ENCODE results near the gene RGS17.
A peak's percentile ranks its signal among the peaks of the same experiment; 100 is the strongest.
"Not testable (repeated sequence)": the region's sequence is repeated elsewhere in the genome, so short reads cannot be mapped to it uniquely, and the experiment has no call there.

Gene RGS17

GRCh38 chr6:153028286-153028685, 102.8 kb downstream of the RGS17 start:
- DNase-seq, result no peak

DNA sequence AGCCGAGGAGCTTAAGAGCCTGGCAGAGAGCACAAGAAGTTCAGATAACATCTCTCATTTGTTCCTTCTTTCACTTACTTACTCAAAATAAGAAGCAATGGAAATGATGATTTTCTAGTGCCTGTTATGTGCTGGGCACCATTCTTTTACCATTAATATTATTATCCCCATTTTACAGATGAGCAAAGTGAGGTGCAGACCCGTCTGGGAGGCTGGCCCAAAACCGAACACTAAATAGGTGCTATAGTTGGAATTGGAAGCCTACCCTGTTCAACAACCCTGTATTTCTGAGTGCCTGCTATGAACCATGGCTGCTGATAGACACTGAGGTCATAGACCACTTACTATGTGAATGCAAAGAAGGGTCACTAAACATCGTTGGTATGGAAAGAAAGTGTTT, 103.6 kb downstream of the RGS17 start:
- no peak for DNase-seq

- no peak for DNase-seq
Observed at GRCh38 chr6:153024709-153025017, 106.4 kb downstream of the RGS17 start.

DNA sequence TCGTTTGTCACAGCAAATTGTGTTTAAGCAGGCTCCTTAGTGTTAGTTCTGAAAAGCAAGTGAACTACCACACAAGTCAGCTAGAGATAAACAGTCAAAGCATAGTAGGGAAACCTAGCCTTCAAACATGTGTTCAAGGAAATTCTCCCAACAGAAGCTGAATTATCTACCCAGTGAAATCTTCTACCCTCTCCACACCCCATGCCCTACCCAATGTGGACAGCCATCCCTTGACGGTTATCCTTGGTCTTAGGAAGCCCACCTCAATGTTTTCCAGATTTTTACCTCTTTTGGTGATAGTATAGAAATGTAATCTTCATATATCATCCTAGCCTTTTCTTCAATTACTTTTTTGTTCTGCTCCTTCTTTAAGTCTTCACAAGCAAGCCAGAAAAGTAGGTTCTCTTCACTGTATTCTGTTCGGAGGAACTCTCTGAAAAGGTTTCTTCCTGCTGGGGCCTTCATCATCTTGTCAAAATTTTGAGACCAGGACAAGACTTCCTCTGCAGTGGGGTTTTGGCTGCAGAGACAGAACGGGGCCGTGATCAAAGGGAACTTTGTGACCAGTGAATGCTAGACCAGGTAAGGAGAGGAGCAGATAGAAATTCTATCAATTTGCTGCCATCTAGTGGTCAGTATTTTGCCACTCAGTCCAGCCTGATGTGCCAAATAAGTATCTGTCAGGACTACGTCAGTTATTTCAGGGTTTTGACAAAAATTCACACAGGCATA, 106.9 kb downstream of the RGS17 start:
- peak; percentile 70 for DNase-seq

- DNase-seq, result no peak
Observed at GRCh38 chr6:153018355-153018754, 112.7 kb downstream of the RGS17 start.

GRCh38 chr6:153016846-153017245, 114.2 kb downstream of the RGS17 start:
- no peak for DNase-seq

- DNase-seq, result no peak
Observed at GRCh38 chr6:153015094-153015640, 115.9 kb downstream of the RGS17 start.

DNA sequence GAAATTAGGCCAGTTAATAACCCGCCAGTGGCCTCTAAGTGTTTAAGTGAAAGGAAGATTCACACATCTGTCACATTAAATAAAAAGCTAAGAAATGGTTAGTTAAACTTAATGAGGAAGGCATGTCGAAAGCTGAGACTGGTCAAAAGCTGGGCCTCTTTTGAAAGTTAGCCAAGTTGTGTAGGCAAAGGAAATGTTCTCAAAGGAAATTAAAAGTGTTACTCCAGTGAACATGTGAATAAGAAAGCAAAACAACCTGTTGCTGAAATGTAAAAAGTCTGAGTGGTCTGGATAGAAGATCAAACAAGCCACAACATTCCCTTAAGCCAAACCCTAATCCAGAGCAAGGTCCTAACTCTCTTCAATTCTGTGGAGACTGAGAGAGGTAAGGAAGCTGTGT, 117.6 kb downstream of the RGS17 start:
- no peak for DNase-seq

DNA sequence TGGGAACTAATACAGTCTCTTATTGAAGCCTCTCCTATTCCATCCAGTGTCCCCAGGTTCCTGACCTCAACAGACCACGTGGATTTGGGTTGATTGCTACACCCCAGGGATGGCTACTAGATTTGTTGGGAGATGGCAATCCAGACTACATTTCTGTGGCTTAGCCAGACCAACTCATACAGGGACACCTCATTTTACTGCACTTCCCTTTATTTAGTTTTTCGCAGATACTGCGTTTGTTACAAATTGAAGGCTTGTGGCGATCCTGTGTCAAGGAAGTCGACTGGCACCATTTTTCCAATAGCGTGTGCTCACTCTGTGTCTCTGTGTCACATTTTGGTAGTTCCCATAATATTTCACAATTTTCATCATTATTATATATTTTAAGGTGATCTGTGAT, 118.2 kb downstream of the RGS17 start:
- DNase-seq, result no peak

DNA sequence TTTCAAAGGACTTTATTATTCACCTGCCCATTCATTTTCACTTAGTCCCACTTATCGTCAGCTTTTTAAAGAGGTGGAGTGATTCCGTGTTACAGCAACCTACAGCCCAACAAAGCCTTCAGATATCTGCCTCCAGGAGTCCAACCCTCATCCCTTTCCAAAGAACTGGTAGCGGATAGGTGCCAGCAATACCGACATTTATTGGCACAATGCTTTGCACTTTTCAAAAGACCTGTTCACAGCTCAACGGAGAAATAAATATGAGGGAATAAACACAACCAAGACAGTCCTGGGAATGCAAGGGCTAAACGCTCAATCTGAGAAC, 127.8 kb downstream of the RGS17 start:
- DNase-seq, result peak; percentile 29

DNA sequence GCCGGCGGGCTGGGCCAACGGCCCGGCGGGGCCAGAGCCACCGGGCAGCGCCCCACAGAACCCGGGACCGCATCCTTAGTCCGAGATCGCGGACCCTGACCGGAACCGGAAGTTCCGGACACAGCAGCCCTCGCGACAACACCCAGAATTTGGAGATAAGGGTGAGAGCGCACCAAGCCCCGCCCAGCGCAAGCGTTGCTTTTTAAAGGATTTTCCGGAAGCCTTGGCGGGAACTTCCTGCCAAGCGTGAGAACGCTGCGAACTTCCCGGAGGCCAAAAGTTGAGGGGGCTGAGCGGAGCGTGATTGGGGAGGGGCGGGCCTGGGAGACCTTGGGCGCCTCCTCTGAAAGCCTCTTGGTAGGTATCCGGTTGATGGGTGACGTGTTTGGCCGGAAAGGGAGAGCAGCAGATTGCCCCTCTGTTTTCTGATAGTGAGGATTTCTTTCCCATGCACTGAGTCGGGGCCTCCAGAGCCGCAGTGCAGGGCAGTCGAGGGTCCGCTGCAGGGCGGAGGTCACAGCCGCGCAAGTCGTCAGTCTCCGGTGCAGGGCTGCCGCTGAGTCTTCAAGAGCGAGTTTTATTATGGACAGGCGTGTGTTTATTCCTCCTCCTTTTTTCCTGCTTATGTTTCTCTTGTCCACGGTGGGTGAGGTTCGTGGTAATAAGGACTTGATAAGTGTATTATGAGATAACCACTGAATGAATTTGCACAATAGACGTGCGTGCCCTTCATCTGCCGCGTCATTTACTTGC, 128.3 kb downstream of the RGS17 start, which contains the start of gene MTRF1L:
Gene MTRF1L (minus strand): TSS at position 97 of the 753 bp plus-strand sequence. CDS start 24 bp downstream, at position 73.
- DNase-seq, result peak; percentile 91

- no peak for DNase-seq
Observed at GRCh38 chr6:153001767-153002612, 129.1 kb downstream of the RGS17 start.

DNA sequence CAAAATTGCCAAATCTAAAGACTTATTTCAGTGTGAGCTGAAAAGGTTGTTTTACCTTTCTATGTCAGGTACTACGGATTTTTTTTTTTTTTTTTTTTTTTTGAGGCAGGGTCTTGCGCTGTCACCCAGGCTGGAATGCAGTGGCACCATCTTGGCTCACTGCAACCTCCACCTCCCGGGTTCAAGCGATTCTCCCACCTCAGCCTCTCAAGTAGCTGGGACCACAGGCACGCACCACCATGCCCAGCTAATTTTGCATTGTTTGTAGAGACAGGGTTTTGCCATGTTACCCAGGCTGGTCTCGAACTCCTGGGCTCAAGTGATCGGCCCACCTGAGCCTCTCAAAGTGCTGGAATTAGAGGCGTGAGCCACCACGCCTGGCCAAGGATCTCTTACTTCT, 130.3 kb downstream of the RGS17 start:
- DNase-seq, result not testable (repeated sequence)

GRCh38 chr6:153000243-153000642, 130.8 kb downstream of the RGS17 start:
- DNase-seq, result no peak

GRCh38 chr6:152999538-152999937, 131.5 kb downstream of the RGS17 start:
- DNase-seq, result not testable (repeated sequence)

DNA sequence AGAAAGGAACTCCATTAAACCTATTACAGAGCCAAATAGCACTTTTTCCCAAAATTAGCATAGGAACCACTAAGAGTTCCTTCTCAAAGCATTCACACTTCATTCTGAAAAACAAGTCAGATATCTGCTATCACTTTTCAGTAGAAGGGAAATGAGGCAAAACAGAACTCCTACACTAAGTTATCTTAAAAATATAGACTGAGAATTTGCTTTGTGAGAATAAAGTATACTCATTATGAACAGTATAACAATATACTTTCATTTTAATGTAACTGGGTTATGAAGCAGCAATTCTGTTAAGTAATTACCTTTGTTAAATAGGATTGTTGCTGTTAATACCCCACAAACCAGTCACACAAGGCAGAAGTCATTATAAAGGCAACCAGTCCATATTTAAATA, 137.2 kb downstream of the RGS17 start:
- no peak for DNase-seq

- no peak for DNase-seq
Observed at GRCh38 chr6:152993431-152993830, 137.7 kb downstream of the RGS17 start.

- DNase-seq, result no peak
Observed at GRCh38 chr6:152986978-152987377, 144.1 kb downstream of the RGS17 start.

DNA sequence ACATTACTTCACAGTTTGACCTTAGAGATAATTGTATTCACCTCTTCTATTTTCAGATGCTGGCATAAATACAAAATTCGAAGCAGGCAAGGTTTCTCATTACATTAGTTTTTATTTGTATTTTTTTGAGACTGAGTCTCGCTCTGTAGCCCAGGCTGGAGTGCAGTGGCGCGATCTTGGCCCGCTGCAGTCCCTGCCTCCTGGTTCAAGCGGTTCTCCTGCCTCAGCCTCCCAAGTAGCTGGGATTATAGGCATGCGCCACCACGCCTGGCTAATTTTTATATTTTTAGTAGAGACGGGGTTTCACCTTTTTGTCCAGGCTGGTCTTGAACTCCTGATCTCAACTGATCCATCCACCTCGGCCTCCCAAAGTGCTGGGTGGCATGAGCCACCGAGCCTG, 145.8 kb downstream of the RGS17 start:
- not testable (repeated sequence) for DNase-seq

DNA sequence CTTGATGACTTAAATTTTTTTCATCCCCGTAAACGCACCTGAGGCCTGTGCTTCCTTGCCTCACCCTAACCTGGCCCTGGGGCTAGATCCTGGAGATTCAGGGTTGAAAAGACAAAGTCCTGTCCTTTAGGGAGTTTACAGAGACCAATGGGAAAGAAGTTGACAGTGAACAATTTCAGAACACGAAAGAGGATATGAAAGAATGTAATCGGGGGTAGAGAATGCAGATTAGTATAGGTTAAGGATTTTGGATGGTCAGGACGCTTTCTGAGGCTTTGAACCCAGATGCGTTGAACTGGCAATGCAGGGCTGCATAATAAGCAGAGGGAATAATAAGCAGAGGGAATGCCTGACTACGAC, 146.6 kb downstream of the RGS17 start:
- no peak for DNase-seq

GRCh38 chr6:152983637-152984512, 147.2 kb downstream of the RGS17 start:
- DNase-seq, result peak; percentile 62

GRCh38 chr6:152982904-152983636, 148.0 kb downstream of the RGS17 start, which contains the start of gene FBXO5:
FBXO5 (minus strand) TSS chr6:152983041; CDS start chr6:152982959, 82 bp downstream.
- DNase-seq, result peak; percentile 97

All from CD4-positive, alpha-beta T cell treated with Interleukin-10 for 1 hour (primary cell).